Panc1 (cell line): ENCODE results near the gene RGPD4. TPM values are rescaled to one million over a fixed set of nuclear protein-coding genes. Genes with fewer than 3 reads are reported as not detected.

Experiments
- ATAC-seq: fragments of 200-7000 bp; cut with Tn5 transposase; 2 replicates; pipeline ENCODE4 v1.9.1; 2020; ENCODE audit warnings: mild to moderate bottlenecking, moderate library complexity
- BruUV-seq: library from RNA; stranded (reverse); fragments of 400-500 nt; replicated peaks from 2 replicates; lab custom pipeline; 2021; lab: Mats Ljungman, UMichigan
- CTCF ChIA-PET: fragments of 300-600 bp; sonication (Branson Sonifier 250); formaldehyde crosslinking; loops from one replicate; lab custom pipeline; 2022; ENCODE audit warnings: antibody characterized with exemption; lab: Charles Lee
- POLR2A ChIA-PET: fragments of 300-600 bp; sonication (Branson Sonifier 250); formaldehyde crosslinking; loops from one replicate; lab custom pipeline; 2022; ENCODE audit warnings: antibody characterized with exemption; lab: Charles Lee
- DNase-seq: peaks from one replicate; pipeline ENCODE4 v3.0.0-alpha.2; 2010; ENCODE audit warnings: low read depth, low spot score
- H3K27ac ChIP-seq: 2 replicates; pipeline ENCODE4 v1.5.1; 2011; ENCODE audit warnings: mild to moderate bottlenecking, low read length, inconsistent platforms
- H3K27me3 ChIP-seq: fragments of 200-500 bp; sonication (Bioruptor generic); 2 replicates; pipeline ENCODE4 v1.6.0; 2014; ENCODE audit warnings: low read length, inconsistent platforms; ENCODE audit not compliant: control insufficient read depth, insufficient read depth
- H3K36me3 ChIP-seq: fragments of 200-500 bp; sonication (Bioruptor generic); 2 replicates; pipeline ENCODE4 v1.5.1; 2014; ENCODE audit warnings: inconsistent platforms, mild to moderate bottlenecking, low read length, moderate library complexity; ENCODE audit not compliant: control insufficient read depth, insufficient read depth
- H3K4me1 ChIP-seq: 2 replicates; pipeline ENCODE4 v1.5.1; 2011; ENCODE audit warnings: inconsistent platforms, mild to moderate bottlenecking, low read length, moderate library complexity; ENCODE audit not compliant: control insufficient read depth, insufficient read depth
- H3K4me3 ChIP-seq, 2 experiments: 2 replicates each; pipeline ENCODE4 v1.5.1; 2011 to 2012; ENCODE audit warnings: low read depth in 2 of 2, low read length in 2 of 2, mild to moderate bottlenecking in 2 of 2, inconsistent platforms in 1 of 2, moderate library complexity in 1 of 2
- H3K9me3 ChIP-seq: fragments of 200-500 bp; sonication (Bioruptor generic); 2 replicates; pipeline ENCODE4 v1.5.1; 2014; ENCODE audit warnings: low read depth, mild to moderate bottlenecking, inconsistent platforms, low read length, moderate library complexity; ENCODE audit not compliant: control insufficient read depth, insufficient read depth
- CTCF ChIP-seq: fragments of 450-650 bp; IDR thresholded peaks from 2 replicates; pipeline ENCODE4 v1.5.1; 2017; ENCODE audit warnings: mild to moderate bottlenecking
- POLR2AphosphoS5 ChIP-seq: IDR thresholded peaks from 2 replicates; pipeline ENCODE4 v1.6.1; 2012; ENCODE audit warnings: mild to moderate bottlenecking, low read depth, low read length, moderate library complexity
- REST ChIP-seq, 2 experiments: IDR thresholded peaks; 2 replicates each; pipeline ENCODE4 v1.6.1; 2011 to 2012; ENCODE audit warnings: low read depth in 2 of 2, control low read depth in 1 of 2, low read length in 1 of 2, mild to moderate bottlenecking in 1 of 2, moderate library complexity in 1 of 2; ENCODE audit not compliant: insufficient read depth in 1 of 2
- SIN3A ChIP-seq: IDR thresholded peaks from 2 replicates; pipeline ENCODE4 v1.6.1; 2012; ENCODE audit warnings: low read depth, mild to moderate bottlenecking, low read length, moderate library complexity, borderline replicate concordance; ENCODE audit not compliant: insufficient read depth
- TCF7L2 ChIP-seq: IDR thresholded peaks from 2 replicates; pipeline ENCODE4 v1.6.1; 2011; ENCODE audit warnings: mild to moderate bottlenecking, low read depth, low read length, inconsistent platforms
- in situ Hi-C: cut with HindIII; loops from 2 replicates; pipeline ENCODE4 v1.10.0; 2016; ENCODE audit warnings: low sequenced_read_pairs, low pct_unique_long_range_greater_than_20kb
- intact Hi-C: fragments of 100-400 bp; cut with micrococcal nuclease; formaldehyde crosslinking; loops from one replicate; pipeline ENCODE4 v1.10.0; 2022; ENCODE audit not compliant: unreplicated experiment
- total RNA-seq: library from RNA; stranded (reverse); gene quantifications from one replicate; pipeline ENCODE4 v1.2.1, GENCODE V29; 2021; ENCODE audit not compliant: unreplicated experiment

Gene RGPD4
- total RNA-seq, 1 experiment from 2014 or later, result not detected

- no peak overlapping the region for H3K27ac ChIP-seq
- H3K9me3 ChIP-seq, result no peaks in the 10 kb centered on the region
- TF ChIP-seq REST (IDR thresholded peaks at IDR 0.05; ENCODE audit: insufficient read depth in 1 of 2, low read depth in 2 of 2, low read length in 1 of 2), result no peak
- no peak for TF ChIP-seq TCF7L2
- TF ChIP-seq SIN3A, result no peak
- no peak for TF ChIP-seq CTCF
- no peak for TF ChIP-seq POLR2AphosphoS5
- in situ Hi-C loops, result no loop called here
- H3K36me3 ChIP-seq, result no peaks in the 10 kb centered on the region
- no peaks in the 10 kb centered on the region for H3K4me1 ChIP-seq
- ChIA-PET CTCF (no interaction called here), POLR2A (interaction anchor here (0.6 kb wide), 1 partner anchor 103 kb away, joined by 3 read pairs; no protein-coding TSS in a partner anchor)
- H3K27me3 ChIP-seq, result no peaks in the 10 kb centered on the region
- intact Hi-C loops, result no loop called here
- ATAC-seq, result no peak
- no peak overlapping the region for H3K4me3 ChIP-seq
- no peak for DNase-seq
- no TSS peak for BruUV-seq
Measured at GRCh38 chr2:107807988-107808387, 18.7 kb upstream of the RGPD4 start.

DNA sequence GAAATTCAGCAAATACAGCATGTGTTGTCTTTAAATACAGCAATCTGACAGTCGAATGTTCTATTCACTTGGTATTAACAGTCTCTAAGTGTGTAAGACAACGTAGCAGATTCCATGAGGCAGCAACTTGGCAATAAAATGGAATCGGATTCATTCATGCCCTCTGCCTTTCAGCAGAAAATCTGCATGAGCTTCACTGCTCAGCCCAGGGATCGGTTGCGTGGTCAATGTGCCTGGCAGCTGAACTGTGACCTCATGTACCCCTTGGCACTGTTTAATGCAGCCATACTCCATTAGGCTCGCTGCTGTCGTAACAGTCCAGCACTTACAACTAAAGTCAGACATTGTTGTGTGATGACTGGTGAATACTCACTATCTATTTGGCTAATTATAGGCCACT lies 17.7 kb upstream of the RGPD4 start:
- Histone ChIP-seq H3K9me3 (no peaks in the 10 kb centered on the region), H3K27me3 (no peaks in the 10 kb centered on the region), H3K27ac (no peak overlapping the region), H3K4me3 (no peak overlapping the region), H3K36me3 (no peaks in the 10 kb centered on the region), H3K4me1 (no peaks in the 10 kb centered on the region)
- no peak for TF ChIP-seq REST (IDR thresholded peaks at IDR 0.05; ENCODE audit: insufficient read depth in 1 of 2, low read depth in 2 of 2, low read length in 1 of 2)
- no peak for TF ChIP-seq SIN3A
- TF ChIP-seq TCF7L2, result no peak
- no peak for TF ChIP-seq CTCF
- TF ChIP-seq POLR2AphosphoS5, result no peak
- ATAC-seq (no peak), DNase-seq (peak; percentile 81)
- CTCF ChIA-PET, result no interaction called here
- no TSS peak for BruUV-seq
- in situ Hi-C loops (no loop called here), intact Hi-C loops (no loop called here)
- POLR2A ChIA-PET, result no interaction called here
